SKM-1 (cell line): Measurements from ENCODE around the gene UBL3.

Experiments used
- DNase-seq: peaks from one replicate; lab custom pipeline; 2025; ENCODE audit not compliant: unreplicated experiment; lab: John Stamatoyannopoulos, UW

Gene UBL3

DNA sequence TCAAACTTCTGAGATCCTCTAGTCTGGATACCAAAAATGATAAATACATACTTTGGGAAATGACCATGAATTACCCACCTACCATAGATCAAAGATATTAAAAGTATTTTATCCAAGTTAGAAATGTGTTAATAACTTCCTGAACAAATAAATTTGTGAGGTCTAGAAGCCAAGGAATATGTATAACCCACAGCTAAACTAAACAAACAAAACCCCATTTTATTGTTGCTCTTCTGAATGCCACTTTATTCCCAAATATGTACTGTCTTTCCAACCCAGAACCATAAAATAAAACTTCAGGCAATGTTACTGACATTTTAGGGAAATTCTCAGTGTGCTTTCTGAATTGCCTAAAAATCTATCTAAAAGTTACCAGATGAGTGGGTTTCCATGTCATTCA lies 35.1 kb downstream of the UBL3 start:
- no peak for DNase-seq

- DNase-seq = no peak
These were observed 39.5 kb downstream of the UBL3 start for GRCh38 chr13:29810898-29811297.

GRCh38 chr13:29810145-29810742 lies 40.2 kb downstream of the UBL3 start:
- no peak for DNase-seq

DNA sequence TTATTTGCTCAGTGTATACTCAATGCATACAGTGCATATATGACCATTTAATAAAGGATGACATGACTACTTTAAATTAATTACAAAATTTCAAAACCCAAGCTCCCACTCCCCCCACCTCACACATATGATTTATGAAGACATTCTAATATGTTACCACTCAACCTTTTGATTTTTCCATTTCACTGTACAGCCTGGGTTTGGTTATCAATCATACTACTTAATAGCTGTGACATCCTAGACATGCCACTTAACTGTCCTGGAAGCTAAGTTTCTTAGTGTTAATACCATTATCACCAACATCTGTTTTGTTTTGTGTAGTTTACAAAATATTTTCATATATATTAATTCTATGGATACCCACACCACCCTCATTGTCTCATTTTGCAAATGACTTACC lies 42.2 kb downstream of the UBL3 start:
- no peak for DNase-seq

- no peak for DNase-seq
These were observed 44.1 kb downstream of the UBL3 start for GRCh38 chr13:29805994-29806979.

DNA sequence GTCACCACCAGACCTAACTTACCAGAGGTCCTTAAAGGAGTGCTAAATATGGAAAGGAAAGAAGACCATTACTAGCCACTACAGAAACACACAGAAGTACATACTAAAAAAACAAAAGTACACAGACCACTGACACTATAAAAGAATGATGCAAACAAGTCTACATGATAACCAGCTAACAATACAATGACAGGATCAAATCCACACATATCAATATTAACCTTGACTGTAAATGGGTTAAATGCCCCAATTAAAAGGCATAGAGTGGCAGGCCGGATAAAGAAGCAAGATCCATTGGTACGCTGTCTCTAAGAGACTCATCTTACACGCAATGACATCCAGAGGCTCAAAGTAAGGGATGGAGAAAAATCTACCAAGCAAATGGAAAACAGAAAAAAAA lies 47.2 kb downstream of the UBL3 start:
- no peak for DNase-seq

DNA sequence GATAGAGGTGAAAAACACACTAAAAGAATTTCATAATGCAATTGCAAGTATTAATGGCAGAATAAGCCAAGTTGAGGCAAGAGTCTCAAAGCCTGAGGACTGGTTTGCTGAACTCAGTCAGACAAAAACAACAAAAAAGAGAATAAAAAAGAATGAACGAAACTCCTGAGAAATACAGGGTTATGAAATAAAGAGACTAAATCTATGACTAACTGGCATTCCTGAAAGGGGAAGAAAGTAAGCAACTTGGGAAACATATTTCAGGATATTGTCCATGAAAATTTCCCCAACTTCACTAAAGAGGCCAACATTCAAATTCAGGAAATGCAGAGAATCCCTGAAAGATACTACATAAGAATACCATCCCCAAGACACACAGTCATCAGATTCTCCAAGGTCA lies 47.8 kb downstream of the UBL3 start:
- DNase-seq = no peak

DNA sequence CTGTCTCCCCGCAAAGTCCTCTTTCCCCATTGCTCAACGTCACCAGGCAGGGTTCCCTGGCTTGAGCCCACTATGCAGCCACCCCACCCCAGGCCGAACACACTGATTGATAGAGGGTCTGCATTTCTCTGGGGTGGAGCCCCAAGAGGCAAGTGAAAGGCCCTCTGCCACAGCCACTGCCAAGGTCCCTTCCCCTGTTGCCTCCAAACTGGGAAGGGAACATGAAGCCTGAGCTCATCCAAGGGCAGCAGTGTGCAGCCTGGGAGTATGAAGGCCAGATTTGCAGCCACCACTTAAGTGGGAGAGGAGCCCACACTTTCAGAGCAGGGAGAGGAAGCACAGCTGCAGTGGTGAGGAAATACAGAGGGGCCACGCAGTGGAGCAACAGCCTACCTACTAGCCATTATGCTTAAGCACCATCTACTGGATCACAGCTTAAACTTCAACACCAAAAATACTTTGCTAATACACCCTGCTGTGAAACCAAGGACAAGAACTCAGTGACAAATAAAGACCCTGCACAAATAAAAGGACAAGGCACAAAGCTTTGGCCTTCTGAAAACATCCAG lies 48.6 kb downstream of the UBL3 start:
- DNase-seq = peak; percentile 51

DNA sequence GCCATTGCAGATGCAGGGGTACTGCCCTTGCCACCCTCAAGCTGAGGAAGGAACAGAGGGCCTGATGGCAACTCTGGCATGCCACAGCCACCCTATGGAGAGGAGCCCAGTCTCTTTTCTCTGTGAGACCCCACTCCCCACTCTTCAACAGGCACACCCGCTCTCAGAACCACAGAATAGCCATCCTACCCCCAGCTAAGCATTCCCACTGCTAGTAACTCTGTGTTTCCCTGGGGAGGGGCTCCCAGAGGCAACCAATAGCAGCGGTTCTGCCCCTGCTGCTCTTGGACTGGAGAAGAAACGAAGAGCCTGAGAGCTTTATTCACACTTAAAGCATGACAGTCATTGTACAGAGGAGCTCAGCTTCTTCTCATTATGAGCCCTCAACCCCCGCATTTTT lies 49.3 kb downstream of the UBL3 start:
- no peak for DNase-seq

GRCh38 chr13:29800687-29801086 lies 49.7 kb downstream of the UBL3 start:
- no peak for DNase-seq

- DNase-seq = no peak
These were observed 51.4 kb downstream of the UBL3 start for GRCh38 chr13:29799041-29799440.

- DNase-seq = no peak
These were observed 58.2 kb downstream of the UBL3 start for GRCh38 chr13:29791997-29792780.

GRCh38 chr13:29791508-29791907 lies 58.9 kb downstream of the UBL3 start:
- no peak for DNase-seq

GRCh38 chr13:29786698-29787097 lies 63.7 kb downstream of the UBL3 start:
- DNase-seq = no peak

GRCh38 chr13:29785978-29786377 lies 64.4 kb downstream of the UBL3 start:
- DNase-seq = no peak

- DNase-seq = no peak
These were observed 67.6 kb downstream of the UBL3 start for GRCh38 chr13:29782798-29783197.

GRCh38 chr13:29774830-29775229 lies 75.6 kb downstream of the UBL3 start:
- DNase-seq = no peak

- DNase-seq = peak; percentile 4
These were observed 79.2 kb downstream of the UBL3 start for GRCh38 chr13:29771247-29771646.

GRCh38 chr13:29767006-29767405 lies 83.4 kb downstream of the UBL3 start:
- no peak for DNase-seq

GRCh38 chr13:29763436-29764180 lies 86.8 kb downstream of the UBL3 start:
- DNase-seq = no peak

DNA sequence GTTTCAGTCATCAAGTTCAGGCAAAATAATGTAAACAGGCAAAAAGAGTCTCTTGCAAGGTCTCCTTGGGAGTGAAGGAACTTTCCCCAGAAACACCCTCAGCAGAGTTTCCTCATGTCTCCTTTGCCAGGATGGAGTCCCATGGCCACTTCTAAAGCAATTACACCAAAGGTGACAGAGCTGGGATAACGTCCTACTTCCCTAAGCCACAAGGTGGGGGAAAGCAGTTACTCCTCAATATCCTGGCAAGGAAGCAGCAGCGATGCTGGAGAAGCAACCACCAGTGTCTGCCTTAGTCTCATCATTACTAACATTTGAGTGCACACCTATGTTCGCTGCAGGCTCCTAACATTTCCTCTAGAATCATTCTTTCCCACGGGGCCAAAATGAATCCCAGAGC lies 88.6 kb downstream of the UBL3 start:
- DNase-seq = no peak
